GM19438 (cell line): ENCODE results near the gene GJB6.

Source experiments
- ATAC-seq: cut with Tn5 transposase; IDR thresholded peaks from one replicate; pipeline ENCODE4 v1.9.1; 2021; ENCODE audit warnings: low read depth; ENCODE audit not compliant: unreplicated experiment

GJB6 gene

GRCh38 chr13:20230913-20231838 is 943 bp downstream of the GJB6 start:
- ATAC-seq: no peak

- ATAC-seq: no peak
Measured at GRCh38 chr13:20227730-20228129, 4.4 kb downstream of the GJB6 start.

DNA sequence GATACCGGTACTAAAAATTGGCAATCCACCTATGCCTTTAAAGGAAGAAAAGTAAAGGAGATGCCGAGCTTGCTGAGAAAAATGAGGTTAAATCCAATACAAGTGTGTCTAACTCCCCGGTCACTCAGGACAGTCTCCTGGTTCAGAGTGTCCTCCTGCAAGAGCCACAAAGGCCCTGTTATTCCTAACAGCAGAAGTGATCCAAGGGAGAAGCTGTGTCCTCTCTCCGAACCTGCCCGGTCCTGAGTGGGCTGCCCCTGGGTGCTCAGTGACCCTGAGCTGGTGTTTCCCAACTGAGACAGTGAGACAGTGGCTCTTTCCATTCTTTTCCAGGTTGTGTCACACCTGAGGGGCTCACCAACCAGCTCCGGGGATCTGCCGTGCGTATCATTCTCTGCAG is 4.8 kb downstream of the GJB6 start:
- ATAC-seq: no peak

DNA sequence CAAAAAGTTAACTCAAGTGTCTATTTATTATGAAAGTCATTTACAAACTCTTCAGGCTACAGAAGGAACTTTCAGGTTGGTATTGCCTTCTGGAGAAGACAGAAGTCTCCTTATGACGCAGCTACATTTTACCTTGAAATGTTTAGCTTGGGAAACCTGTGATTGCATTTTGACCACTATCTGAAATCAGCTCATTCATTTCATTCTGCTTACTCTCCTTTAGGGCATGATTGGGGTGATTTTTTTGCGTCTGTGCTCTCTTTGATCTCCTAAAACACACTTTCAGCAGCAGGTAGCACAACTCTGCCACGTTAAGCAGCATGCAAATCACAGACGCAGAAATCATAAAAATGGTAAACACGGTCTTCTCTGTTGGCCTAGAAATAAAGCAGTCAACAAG is 9.6 kb downstream of the GJB6 start:
- no peak for ATAC-seq

- no peak for ATAC-seq
Measured at GRCh38 chr13:20221772-20222171, 10.3 kb downstream of the GJB6 start.

DNA sequence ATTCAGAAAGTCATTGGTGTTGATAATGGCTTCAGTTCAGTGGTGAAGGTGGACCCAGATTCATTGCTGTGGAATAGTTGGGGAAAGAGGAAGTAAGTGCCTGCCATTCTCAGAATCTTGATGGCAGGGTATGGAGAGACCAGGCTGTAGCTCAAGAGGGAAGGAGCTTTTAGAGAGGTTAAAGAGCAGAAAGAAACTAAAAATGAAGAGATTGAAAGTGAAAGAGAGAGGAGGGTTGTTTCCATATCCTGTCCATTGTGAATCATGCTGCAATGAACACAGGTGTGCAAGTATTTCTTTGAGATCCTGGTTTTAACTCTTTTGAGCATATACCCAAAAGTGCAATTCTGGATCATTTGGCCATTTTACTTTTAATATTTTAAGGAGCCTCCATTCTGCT is 12.5 kb downstream of the GJB6 start:
- ATAC-seq: peak; percentile 96

GRCh38 chr13:20217168-20217567 is 15.0 kb downstream of the GJB6 start:
- no peak for ATAC-seq

DNA sequence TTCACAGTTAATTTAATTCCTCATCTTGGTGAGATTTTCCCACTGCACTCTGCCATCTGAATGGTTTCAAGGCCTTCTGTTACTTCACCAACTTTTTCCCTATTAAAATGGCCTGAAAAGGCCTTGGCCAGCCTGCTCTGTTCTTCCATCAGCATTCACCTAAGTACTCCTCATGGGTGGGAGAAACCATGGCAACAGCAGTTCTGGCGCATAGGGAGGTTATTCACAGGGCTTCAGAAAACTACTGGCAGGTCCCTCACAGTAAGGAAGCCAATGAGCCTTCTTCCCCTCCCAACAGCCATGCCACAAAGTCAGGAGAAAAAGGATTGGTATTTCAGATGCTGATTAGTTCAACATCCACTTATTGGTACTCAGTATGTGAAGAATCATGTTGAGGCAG is 22.2 kb downstream of the GJB6 start:
- ATAC-seq: no peak

DNA sequence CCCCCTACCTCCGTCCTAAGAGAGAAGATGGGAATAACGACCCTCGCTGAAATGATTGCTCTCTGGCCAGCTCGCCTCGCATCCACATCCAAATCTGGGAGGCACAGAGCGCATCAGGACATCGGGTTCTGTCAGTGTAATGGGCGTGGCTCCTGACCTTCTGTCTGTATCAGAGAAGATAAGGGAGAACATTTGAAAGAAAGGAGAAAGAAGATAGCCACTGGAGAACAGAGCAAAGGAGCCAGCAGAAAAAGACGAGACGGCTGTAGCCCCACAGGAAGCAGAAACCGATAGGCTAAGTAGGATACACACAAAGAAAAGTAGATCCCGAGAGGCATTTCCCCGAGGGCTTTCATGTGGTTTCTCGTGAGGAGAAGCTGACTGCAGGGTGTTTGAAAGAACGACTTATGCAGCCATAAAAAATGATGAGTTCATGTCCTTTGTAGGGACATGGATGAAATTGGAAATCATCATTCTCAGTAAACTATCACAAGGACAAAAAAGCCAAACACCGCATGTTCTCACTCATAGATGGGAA is 25.4 kb downstream of the GJB6 start:
- ATAC-seq: no peak

- no peak for ATAC-seq
Measured at GRCh38 chr13:20206065-20206697, 25.9 kb downstream of the GJB6 start.

- no peak for ATAC-seq
Measured at GRCh38 chr13:20198781-20199180, 33.3 kb downstream of the GJB6 start.

GRCh38 chr13:20197361-20197834 is 34.7 kb downstream of the GJB6 start:
- ATAC-seq: no peak

GRCh38 chr13:20195801-20196200 is 36.3 kb downstream of the GJB6 start:
- no peak for ATAC-seq

DNA sequence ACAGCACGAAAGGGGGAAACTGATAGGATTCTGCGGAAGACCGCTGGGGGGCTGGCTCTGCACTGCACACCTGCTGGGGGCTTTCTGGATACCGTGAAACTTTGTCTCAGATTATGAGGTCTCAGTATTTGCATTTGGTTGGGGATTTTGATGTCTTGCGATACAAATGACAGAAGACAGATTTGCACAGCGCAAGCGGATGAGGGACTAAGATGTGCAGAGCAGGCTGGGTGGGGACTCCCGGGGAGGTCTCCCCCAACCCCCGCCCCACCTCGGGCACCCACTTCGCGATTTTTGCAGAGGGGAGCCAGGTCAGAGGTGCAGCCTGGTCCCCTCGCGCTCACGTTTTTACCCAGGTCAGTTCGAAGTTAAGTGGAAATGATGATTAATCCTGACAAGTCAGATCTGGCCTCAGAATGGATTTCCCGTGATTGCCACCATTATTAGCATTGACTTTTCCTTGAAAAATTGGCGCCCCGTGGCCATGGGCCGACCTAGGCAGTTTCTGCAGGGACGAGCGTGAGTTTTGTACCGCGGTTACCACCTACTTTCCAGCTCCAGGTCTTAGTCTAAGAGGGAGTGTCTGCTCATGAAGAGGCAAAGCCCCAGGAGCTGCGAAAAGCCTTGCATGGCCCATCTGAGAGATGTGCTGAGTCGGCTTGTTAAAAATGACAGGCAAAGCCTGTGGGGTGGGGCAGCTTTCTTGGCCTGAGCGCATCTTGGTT is 38.0 kb downstream of the GJB6 start:
- ATAC-seq: no peak

DNA sequence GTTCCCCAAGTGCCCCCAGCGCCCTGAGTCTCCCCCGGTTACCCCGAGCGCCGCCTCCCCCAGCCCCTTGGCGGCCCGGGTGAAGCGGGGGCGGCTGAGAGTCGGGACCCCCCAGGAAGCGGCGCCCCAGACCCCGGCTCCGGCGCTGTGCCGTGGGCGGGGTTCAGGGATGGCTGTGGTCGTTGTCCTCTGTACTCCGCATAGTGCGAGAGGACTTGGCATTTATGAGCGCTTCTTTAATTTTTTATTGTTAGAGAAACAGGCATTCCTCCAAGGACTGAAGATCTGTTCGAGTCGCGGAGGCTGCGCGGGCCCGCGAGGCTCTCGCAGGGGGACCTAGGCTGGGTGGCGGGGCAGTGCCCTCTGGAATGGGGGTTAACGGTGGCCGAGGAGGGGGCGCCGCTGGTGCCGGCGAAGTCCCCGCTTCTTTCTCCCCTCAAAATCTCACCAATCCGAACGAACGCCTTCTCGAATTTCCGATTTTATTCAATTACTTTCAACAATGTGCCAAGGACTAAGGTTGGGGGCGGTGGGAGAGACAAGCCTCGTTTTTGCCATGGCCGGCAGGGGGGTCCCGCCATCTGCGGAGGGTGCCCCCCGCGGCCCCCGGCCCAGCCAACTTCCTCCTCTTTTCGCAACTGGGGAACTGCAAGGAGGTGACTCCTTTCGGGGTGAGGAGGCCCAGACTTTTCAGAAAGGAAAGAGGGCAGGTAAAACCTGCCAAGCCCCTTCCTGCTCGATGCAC is 38.8 kb downstream of the GJB6 start:
- ATAC-seq: no peak

DNA sequence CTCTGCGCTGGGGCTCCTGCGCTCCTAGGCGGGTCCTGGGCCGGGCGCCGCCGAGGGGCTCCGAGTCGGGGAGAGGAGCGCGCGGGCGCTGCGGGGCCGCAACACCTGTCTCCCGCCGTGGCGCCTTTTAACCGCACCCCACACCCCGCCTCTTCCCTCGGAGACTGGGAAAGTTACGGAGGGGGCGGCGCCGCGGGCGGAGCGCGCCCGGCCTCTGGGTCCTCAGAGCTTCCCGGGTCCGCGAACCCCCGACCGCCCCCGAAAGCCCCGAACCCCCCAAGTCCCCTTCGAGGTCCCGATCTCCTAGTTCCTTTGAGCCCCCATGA is 39.3 kb downstream of the GJB6 start, which contains the start of gene GJB2:
GJB2 (minus strand) TSS at position 103 of the 326 bp plus-strand sequence. CDS start 3,357 bp downstream, outside the sequence.
- ATAC-seq: no peak

DNA sequence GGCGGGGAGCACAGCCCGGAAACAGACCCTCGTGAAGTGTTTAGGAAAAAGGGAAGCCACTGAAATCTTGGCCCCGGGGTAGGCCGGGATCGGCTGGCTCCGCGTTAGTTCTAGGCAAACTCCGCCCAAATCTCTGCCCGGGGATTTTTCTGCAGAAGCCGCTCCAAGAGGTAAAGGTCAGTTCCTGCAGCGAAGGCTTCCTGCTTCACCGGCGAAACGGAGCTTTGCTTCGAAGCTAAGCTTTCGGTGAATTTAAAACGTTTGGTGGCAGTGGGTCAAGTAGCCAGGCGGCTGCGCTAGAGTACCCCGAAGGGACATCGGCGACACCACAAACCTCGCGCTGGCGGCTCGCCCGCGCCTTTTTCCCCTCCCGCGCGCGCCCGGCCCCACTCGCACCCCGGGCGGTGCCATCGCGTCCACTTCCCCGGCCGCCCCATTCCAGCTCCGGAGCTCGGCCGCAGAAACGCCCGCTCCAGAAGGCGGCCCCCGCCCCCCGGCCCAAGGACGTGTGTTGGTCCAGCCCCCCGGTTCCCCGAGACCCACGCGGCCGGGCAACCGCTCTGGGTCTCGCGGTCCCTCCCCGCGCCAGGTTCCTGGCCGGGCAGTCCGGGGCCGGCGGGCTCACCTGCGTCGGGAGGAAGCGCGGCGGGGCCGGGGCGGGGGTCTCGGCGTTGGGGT is 39.8 kb downstream of the GJB6 start:
- no peak for ATAC-seq

DNA sequence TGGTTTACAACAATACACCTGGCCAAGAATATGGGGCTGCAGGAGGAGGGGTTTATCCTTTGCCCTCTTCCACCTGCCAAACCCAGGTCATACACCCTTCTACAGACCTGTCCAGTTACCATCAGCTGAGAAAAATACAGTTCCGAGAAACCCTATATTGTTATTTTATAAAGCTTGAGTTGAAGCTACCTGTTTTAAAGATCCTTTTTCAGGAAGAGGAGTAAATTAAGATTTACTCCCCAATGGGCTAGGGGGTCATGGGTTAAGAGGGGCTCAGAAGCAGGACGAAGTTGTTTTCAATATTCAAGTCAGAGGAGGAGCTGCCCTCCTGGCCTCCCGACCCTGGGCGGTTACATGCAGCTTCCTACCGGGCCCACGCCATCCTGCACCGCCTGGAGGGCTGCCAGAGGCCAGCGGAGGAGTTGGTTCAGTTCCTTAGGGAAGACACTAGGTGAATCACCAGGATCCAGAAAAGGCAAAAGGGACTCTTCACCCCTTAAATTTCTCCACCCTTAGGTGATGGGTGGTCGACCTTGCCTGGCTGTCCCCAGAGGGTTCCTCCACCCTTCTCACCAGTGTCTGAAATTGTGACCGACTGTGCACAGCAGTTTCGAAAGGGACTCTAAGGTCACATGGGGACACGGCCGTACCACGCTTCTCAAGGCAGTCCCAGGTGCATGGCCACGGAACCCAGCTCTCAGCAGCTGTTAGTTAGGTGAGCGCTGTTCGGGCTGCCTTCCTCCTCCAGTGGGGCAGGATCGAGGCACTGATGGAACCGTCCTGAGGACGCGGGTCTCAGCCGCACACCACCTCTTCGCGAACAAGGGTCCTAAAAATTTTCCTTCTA is 40.6 kb downstream of the GJB6 start:
- ATAC-seq: no peak
